GM12874 (cell line): ENCODE measurements around the gene PLBD1.

ENCODE experiments used
- CTCF ChIP-seq: IDR thresholded peaks from 2 replicates; pipeline ENCODE4 v1.5.1; 2011; ENCODE audit warnings: low read depth, mild to moderate bottlenecking, control low read depth, low read length, moderate library complexity; ENCODE audit not compliant: insufficient read depth

PLBD1 gene

GRCh38 chr12:14454098-14454907 lies 113.4 kb downstream of the PLBD1 start:
- peak; percentile 66 for TF ChIP-seq CTCF
